Measurements from ENCODE around the gene ARHGAP24.

Gene ARHGAP24

GRCh38 chr4:85870298-85871083 lies 395.5 kb downstream of the ARHGAP24 start:
- no peak for TF ChIP-seq CTCF (IDR thresholded peaks at IDR 0.05; ENCODE audit: low read depth, low read length)
- in situ Hi-C loops (cut with HindIII; ENCODE audit: low sequenced_read_pairs): no loop called here
- no peak overlapping the region for H3K4me3 ChIP-seq (ENCODE audit: low read depth, low read length)
- DNase-seq (ENCODE audit: low read depth, low spot score): no peak

- H3K4me3 ChIP-seq (ENCODE audit: low read depth, low read length): no peak overlapping the region
- DNase-seq (ENCODE audit: low read depth, low spot score): no peak
- in situ Hi-C loops (cut with HindIII; ENCODE audit: low sequenced_read_pairs): no loop called here
- no peak for TF ChIP-seq CTCF (IDR thresholded peaks at IDR 0.05; ENCODE audit: low read depth, low read length)
Observed at GRCh38 chr4:85873566-85873965, 398.6 kb downstream of the ARHGAP24 start.

- TF ChIP-seq CTCF (IDR thresholded peaks at IDR 0.05; ENCODE audit: low read depth, low read length): no peak
- no peak for DNase-seq (ENCODE audit: low read depth, low spot score)
- in situ Hi-C loops (cut with HindIII; ENCODE audit: low sequenced_read_pairs): no loop called here
Observed at GRCh38 chr4:85879518-85879917, 404.6 kb downstream of the ARHGAP24 start.

GRCh38 chr4:85883180-85883579 lies 408.2 kb downstream of the ARHGAP24 start:
- no peak overlapping the region for H3K4me3 ChIP-seq (ENCODE audit: low read depth, low read length)
- TF ChIP-seq CTCF (IDR thresholded peaks at IDR 0.05; ENCODE audit: low read depth, low read length): no peak
- DNase-seq (ENCODE audit: low read depth, low spot score): no peak
- in situ Hi-C loops (cut with HindIII; ENCODE audit: low sequenced_read_pairs): no loop called here

More at GRCh38 chr4:85879518-85879917, 404.6 kb downstream of the ARHGAP24 start:
- no peak overlapping the region for H3K4me3 ChIP-seq (ENCODE audit: low read depth, low read length)

- DNase-seq (ENCODE audit: low read depth, low spot score): no peak
Observed at GRCh38 chr4:85884251-85884650, 409.3 kb downstream of the ARHGAP24 start.

GRCh38 chr4:85886665-85887064 lies 411.7 kb downstream of the ARHGAP24 start:
- DNase-seq (ENCODE audit: low read depth, low spot score): no peak
- no peak overlapping the region for H3K4me3 ChIP-seq (ENCODE audit: low read depth, low read length)

More at GRCh38 chr4:85884251-85884650, 409.3 kb downstream of the ARHGAP24 start:
- in situ Hi-C loops (cut with HindIII; ENCODE audit: low sequenced_read_pairs): no loop called here
- no peak for TF ChIP-seq CTCF (IDR thresholded peaks at IDR 0.05; ENCODE audit: low read depth, low read length)
- no peak overlapping the region for H3K4me3 ChIP-seq (ENCODE audit: low read depth, low read length)

More at GRCh38 chr4:85886665-85887064, 411.7 kb downstream of the ARHGAP24 start:
- TF ChIP-seq CTCF (IDR thresholded peaks at IDR 0.05; ENCODE audit: low read depth, low read length): no peak
- in situ Hi-C loops (cut with HindIII; ENCODE audit: low sequenced_read_pairs): no loop called here

All from astrocyte of the spinal cord (primary cell).